ENCODE data around the gene S100A2. TPM values are rescaled to one million over a fixed set of nuclear protein-coding genes. Genes with fewer than 3 reads are reported as not detected.

Gene S100A2
- total RNA-seq, 1 donor from 2014 or later: 15.4 TPM

DNA sequence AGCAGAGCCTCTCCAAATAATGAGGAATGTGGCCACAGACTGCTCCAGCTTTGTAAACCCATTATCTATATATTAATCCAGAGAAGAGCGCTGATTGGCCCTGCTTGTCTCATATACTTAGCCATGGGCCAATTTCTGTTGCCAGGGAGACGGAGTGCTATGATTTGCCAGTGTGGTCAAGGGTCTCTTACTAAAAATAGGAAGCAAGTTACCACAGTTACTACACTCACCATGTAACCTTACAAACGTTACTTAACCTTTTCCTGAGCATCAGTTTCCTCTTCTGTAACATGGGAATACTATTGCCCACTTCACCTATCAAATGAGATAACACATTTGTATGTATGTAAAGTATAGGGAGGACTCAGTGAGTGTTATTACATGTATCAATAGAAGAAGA, 7.7 kb upstream of the S100A2 start:
- H3K4me3 Mint-ChIP-seq (ENCODE audit: unreplicated experiment): no peak overlapping the region
- H3K27me3 Mint-ChIP-seq (ENCODE audit: low read depth): no peaks in the 10 kb centered on the region
- H3K27ac Mint-ChIP-seq (ENCODE audit: unreplicated experiment): peak overlapping the region; percentile 72
- no peaks in the 10 kb centered on the region for H3K36me3 Mint-ChIP-seq (ENCODE audit: low read depth)
- no peak for DNase-seq (ENCODE audit: low spot score)
- TF ChIP-seq, protein P1, sequence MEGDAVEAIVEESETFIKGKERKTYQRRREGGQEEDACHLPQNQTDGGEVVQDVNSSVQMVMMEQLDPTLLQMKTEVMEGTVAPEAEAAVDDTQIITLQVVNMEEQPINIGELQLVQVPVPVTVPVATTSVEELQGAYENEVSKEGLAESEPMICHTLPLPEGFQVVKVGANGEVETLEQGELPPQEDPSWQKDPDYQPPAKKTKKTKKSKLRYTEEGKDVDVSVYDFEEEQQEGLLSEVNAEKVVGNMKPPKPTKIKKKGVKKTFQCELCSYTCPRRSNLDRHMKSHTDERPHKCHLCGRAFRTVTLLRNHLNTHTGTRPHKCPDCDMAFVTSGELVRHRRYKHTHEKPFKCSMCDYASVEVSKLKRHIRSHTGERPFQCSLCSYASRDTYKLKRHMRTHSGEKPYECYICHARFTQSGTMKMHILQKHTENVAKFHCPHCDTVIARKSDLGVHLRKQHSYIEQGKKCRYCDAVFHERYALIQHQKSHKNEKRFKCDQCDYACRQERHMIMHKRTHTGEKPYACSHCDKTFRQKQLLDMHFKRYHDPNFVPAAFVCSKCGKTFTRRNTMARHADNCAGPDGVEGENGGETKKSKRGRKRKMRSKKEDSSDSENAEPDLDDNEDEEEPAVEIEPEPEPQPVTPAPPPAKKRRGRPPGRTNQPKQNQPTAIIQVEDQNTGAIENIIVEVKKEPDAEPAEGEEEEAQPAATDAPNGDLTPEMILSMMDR (IDR thresholded peaks at IDR 0.05): no peak
- no peaks in the 10 kb centered on the region for H3K9me3 Mint-ChIP-seq (ENCODE audit: low read depth)
- H3K4me1 Mint-ChIP-seq (ENCODE audit: low read depth): peaks cover 35% of the 10 kb centered on the region

DNA sequence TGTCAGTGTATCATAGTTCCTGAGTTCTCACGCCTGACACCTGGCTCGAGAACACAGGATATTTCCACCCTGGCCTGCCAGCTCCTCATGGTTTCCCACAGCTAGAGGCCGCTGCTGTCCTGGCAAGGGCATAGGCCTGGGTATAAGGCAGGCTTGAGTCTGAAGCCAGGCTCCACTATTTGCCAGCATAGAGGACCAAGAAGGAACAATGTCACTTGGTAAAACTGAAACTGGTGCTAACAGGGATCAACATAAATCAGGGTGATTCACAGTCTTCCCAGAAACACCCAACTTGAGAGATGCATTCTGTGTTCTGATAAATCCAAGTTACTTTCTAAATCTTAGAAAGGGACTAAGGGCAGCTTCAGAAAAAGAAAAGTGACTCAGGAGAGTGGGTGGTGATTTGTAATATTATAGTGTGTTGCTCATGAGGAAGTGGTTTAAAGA, 6.9 kb upstream of the S100A2 start:
- TF ChIP-seq, protein P1 (IDR thresholded peaks at IDR 0.05): peak; percentile 97
- H3K4me3 Mint-ChIP-seq (ENCODE audit: unreplicated experiment): no peak overlapping the region
- H3K27me3 Mint-ChIP-seq (ENCODE audit: low read depth): no peaks in the 10 kb centered on the region
- no peaks in the 10 kb centered on the region for H3K9me3 Mint-ChIP-seq (ENCODE audit: low read depth)
- no peak for DNase-seq (ENCODE audit: low spot score)
- no peaks in the 10 kb centered on the region for H3K36me3 Mint-ChIP-seq (ENCODE audit: low read depth)
- peak overlapping the region; percentile 72 for H3K27ac Mint-ChIP-seq (ENCODE audit: unreplicated experiment)
- peaks cover 35% of the 10 kb centered on the region for H3K4me1 Mint-ChIP-seq (ENCODE audit: low read depth)

DNA sequence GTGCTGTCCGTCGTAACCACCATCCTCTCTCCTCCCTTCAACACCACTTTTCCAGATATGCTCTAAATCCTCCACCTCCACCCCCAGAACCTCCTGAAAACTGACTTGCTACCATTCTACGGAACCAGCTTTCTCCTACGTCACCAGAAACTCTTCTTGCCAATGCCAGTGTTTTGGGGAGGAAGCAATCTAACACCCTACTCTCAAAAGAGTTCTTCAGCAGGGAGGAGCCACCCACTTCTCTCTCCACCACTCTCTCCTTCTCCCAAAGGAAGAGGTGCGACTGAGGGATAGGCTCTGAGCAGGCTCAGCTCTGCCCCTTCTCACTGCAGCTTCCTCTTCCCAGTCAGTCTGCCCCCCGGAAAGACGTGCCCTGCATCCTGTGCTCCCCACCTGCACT, 6.1 kb upstream of the S100A2 start:
- Mint-ChIP-seq H3K36me3 (ENCODE audit: low read depth) (no peaks in the 10 kb centered on the region), H3K27ac (ENCODE audit: unreplicated experiment) (peak overlapping the region; percentile 72), H3K4me1 (ENCODE audit: low read depth) (peaks cover 41% of the 10 kb centered on the region), H3K27me3 (ENCODE audit: low read depth) (no peaks in the 10 kb centered on the region), H3K4me3 (ENCODE audit: unreplicated experiment) (no peak overlapping the region), H3K9me3 (ENCODE audit: low read depth) (no peaks in the 10 kb centered on the region)
- no peak for DNase-seq (ENCODE audit: low spot score)
- TF ChIP-seq, protein P1 (IDR thresholded peaks at IDR 0.05): no peak

DNA sequence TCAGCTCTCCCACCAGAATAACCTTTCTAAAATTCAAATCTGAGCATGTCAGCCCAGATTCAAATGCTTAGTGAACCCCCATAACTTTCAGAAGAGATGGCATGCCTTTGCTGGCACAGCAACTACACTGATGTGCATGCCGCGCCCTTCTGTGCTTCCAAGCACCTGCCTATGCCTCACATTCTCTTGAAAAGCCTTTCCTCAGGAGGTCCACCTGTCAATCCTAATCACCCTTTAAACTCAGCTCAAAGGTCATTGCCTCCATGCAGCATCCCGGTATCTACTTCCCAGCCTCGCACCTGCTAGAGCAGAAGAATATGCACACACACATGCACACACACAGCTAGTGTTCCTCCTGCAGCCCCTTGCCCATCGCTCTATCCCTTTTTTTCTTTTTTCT, 5.2 kb upstream of the S100A2 start:
- no peak overlapping the region for H3K4me3 Mint-ChIP-seq (ENCODE audit: unreplicated experiment)
- peaks cover 49% of the 10 kb centered on the region for H3K4me1 Mint-ChIP-seq (ENCODE audit: low read depth)
- H3K27ac Mint-ChIP-seq (ENCODE audit: unreplicated experiment): peak overlapping the region; percentile 13

DNA sequence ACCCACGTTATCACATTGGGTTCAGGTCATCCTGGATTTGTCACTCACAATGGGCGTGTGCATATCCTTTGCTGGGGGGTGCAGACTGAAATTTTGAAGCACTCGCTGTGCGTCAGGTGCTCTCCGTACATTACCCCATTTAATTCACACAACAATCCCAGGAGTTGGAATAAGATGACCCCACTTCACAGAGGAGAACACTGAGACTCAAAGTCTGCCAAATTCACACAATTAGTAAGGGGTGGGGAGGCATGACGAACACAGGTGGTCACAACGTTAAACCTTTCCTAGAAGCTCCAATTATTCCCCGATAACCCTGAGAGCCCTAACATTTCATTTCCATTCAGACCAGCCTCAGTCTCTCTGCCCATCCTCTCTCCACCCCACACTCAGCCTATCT, 3.8 kb upstream of the S100A2 start:
- Mint-ChIP-seq H3K9me3 (ENCODE audit: low read depth) (no peaks in the 10 kb centered on the region), H3K27me3 (ENCODE audit: low read depth) (no peaks in the 10 kb centered on the region), H3K36me3 (ENCODE audit: low read depth) (no peaks in the 10 kb centered on the region), H3K4me1 (ENCODE audit: low read depth) (peaks cover 60% of the 10 kb centered on the region), H3K27ac (ENCODE audit: unreplicated experiment) (peak overlapping the region; percentile 19), H3K4me3 (ENCODE audit: unreplicated experiment) (no peak overlapping the region)
- TF ChIP-seq, protein P1 (IDR thresholded peaks at IDR 0.05): no peak
- DNase-seq (ENCODE audit: low spot score): no peak

More for the DNA sequence above, 5.2 kb upstream of the S100A2 start:
- no peak for DNase-seq (ENCODE audit: low spot score)
- Mint-ChIP-seq H3K36me3 (ENCODE audit: low read depth) (no peaks in the 10 kb centered on the region), H3K9me3 (ENCODE audit: low read depth) (no peaks in the 10 kb centered on the region), H3K27me3 (ENCODE audit: low read depth) (no peaks in the 10 kb centered on the region)
- TF ChIP-seq, protein P1 (IDR thresholded peaks at IDR 0.05): no peak
